ENCODE measurements around the gene TSPAN18.

DNA sequence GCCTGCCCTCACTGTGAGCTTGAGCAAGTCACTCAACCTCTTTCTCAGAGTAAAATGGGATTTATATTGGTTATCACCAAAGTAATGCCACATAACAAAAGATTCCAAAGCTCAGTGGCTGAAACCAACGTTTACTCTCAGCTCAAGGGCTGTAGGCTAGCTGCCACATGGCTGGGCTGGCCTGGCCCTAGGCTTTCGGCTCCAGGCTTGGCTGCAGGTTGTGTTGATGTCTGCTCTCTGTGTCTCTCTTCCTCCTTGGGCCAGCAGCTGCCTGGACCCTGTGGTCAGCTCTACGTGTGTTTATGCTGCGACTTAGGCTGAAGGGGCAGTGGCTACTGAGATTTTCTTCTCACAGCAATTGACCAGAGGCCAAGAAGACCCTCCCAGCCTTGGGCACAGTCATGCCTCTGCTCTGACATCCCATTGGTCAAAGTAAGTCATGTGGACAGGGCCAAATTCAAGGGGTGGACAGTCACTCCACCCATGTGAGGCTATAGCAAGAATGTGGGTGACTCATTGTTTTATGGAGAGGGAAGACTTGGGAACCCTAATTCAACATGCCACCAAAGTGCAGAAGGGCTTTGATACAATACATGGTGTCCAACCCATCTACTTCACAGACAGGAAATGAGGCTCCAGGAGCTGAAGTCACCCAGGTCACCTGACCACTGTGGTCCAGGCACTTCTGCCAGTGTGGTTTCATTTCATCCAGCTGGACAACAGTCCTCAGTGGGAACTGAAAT is 90.6 kb downstream of the TSPAN18 start:
- no peak for TF ChIP-seq CTCF (IDR thresholded peaks at IDR 0.05)
- TF ChIP-seq REST (IDR thresholded peaks at IDR 0.05; ENCODE audit: insufficient read depth in 1 of 2, low read depth in 2 of 2, low read length in 1 of 2): no peak
- TF ChIP-seq SIN3A (IDR thresholded peaks at IDR 0.05; ENCODE audit: borderline replicate concordance, insufficient read depth, low read depth, low read length): no peak

All from Panc1 (cell line).